ENCODE data around the gene CLCN4.

DNA sequence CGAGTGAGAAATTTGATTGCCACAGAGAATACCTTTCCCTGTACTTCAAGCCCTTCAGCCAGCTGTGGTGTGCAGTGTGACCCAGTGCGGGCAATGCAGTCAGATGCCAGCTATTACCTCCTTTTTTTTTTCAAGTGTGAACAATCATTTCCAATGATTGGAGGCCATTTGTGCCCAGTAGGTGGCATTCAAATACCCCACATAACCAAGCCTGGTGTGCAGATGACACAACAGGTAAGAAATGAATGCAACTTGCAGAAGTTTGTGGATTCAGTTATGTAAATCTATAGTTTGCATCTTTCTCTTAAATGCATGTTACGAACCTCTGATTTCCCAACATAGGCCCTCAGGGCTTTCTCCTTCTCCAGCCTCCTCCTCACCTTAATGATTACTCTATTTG is 98.0 kb downstream of the CLCN4 start:
- TF ChIP-seq CBX3 (IDR thresholded peaks at IDR 0.05; ENCODE audit: borderline replicate concordance, low read depth) (no peak), HDAC2 (IDR thresholded peaks at IDR 0.05) (no peak), ZNF207 (IDR thresholded peaks at IDR 0.05; ENCODE audit: borderline replicate concordance) (no peak), EP300 (IDR thresholded peaks at IDR 0.05; ENCODE audit: borderline replicate concordance in 1 of 2, control insufficient read depth in 1 of 2, low read depth in 2 of 2, low read length in 2 of 2) (no peak), CHD4 (IDR thresholded peaks at IDR 0.05) (no peak), FOS (IDR thresholded peaks at IDR 0.05; ENCODE audit: borderline replicate concordance, extremely low read depth, insufficient read length) (no peak)
- TF ChIP-seq, protein P1, sequence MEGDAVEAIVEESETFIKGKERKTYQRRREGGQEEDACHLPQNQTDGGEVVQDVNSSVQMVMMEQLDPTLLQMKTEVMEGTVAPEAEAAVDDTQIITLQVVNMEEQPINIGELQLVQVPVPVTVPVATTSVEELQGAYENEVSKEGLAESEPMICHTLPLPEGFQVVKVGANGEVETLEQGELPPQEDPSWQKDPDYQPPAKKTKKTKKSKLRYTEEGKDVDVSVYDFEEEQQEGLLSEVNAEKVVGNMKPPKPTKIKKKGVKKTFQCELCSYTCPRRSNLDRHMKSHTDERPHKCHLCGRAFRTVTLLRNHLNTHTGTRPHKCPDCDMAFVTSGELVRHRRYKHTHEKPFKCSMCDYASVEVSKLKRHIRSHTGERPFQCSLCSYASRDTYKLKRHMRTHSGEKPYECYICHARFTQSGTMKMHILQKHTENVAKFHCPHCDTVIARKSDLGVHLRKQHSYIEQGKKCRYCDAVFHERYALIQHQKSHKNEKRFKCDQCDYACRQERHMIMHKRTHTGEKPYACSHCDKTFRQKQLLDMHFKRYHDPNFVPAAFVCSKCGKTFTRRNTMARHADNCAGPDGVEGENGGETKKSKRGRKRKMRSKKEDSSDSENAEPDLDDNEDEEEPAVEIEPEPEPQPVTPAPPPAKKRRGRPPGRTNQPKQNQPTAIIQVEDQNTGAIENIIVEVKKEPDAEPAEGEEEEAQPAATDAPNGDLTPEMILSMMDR (IDR thresholded peaks at IDR 0.05 in 2 of 3, conservative IDR thresholded peaks at IDR 0.05 in 1 of 3; ENCODE audit: control insufficient read depth in 2 of 3, extremely low read depth in 1 of 3, insufficient read depth in 1 of 3, low read depth in 3 of 3, low read length in 3 of 3): no peak
- TF ChIP-seq, protein P2, sequence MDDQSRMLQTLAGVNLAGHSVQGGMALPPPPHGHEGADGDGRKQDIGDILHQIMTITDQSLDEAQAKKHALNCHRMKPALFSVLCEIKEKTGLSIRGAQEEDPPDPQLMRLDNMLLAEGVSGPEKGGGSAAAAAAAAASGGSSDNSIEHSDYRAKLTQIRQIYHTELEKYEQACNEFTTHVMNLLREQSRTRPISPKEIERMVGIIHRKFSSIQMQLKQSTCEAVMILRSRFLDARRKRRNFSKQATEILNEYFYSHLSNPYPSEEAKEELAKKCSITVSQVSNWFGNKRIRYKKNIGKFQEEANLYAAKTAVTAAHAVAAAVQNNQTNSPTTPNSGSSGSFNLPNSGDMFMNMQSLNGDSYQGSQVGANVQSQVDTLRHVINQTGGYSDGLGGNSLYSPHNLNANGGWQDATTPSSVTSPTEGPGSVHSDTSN (IDR thresholded peaks at IDR 0.05; ENCODE audit: insufficient replicate concordance, low read depth, low read length): no peak

Data from GM12878 (cell line).